PFSK-1 (cell line): ENCODE measurements around the gene TTLL12.

Experiments used
- FOXP2 ChIP-seq: optimal IDR thresholded peaks from 2 replicates; pipeline ENCODE3; 2011; ENCODE audit warnings: borderline replicate concordance, control low read depth, inconsistent platforms; ENCODE audit not compliant: insufficient read depth; ENCODE audit errors: extremely low read length, extremely low read depth
- POLR2AphosphoS5 ChIP-seq: IDR thresholded peaks from 2 replicates; pipeline ENCODE4 v1.6.1; 2012; ENCODE audit warnings: low read depth, mild to moderate bottlenecking, control low read depth, low read length, moderate library complexity
- REST ChIP-seq, 2 experiments: IDR thresholded peaks; 2 replicates each; pipeline versions ENCODE4 v1.6.1 to v1.8.0; 2011 to 2012; ENCODE audit warnings: low read depth in 2 of 2, low read length in 2 of 2, control low read depth in 1 of 2, inconsistent platforms in 1 of 2, mild to moderate bottlenecking in 1 of 2, moderate library complexity in 1 of 2; ENCODE audit not compliant: insufficient read depth in 1 of 2
- SIN3A ChIP-seq: IDR thresholded peaks from 2 replicates; pipeline ENCODE4 v1.6.1; 2012; ENCODE audit warnings: mild to moderate bottlenecking, low read length, moderate library complexity, borderline replicate concordance; ENCODE audit not compliant: insufficient read depth
- TAF1 ChIP-seq: IDR thresholded peaks from 2 replicates; pipeline ENCODE4 v1.6.1; 2012; ENCODE audit warnings: low read length, control low read depth, borderline replicate concordance; ENCODE audit not compliant: insufficient read depth

Gene TTLL12

DNA sequence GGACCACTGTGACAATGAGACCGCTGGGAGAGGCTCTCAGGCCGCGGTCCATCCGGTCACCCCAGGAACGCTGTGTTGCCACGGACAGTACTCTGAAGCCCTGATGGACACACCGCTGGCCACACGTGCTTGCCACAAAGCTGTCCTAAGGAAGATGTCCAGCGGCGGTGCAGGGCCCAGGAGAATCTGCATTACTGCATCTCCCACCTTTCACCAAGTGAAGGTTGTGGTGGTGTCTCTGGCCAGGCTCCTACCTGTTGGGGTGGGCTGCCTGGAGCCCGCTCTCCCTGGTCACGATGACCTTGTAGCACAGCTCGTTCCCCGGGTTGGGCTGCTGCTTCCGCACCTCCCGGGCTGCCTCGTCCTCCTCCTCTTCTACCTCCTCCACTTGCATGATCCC is 4.2 kb downstream of the TTLL12 start:
- TF ChIP-seq SIN3A (no peak), POLR2AphosphoS5 (no peak), TAF1 (no peak), REST (IDR thresholded peaks at IDR 0.05; ENCODE audit: insufficient read depth in 1 of 2, low read depth in 2 of 2, low read length in 2 of 2) (no peak), FOXP2 (no peak)

- no peak for TF ChIP-seq POLR2AphosphoS5
- no peak for TF ChIP-seq REST (IDR thresholded peaks at IDR 0.05; ENCODE audit: insufficient read depth in 1 of 2, low read depth in 2 of 2, low read length in 2 of 2)
- no peak for TF ChIP-seq SIN3A
Observed at GRCh38 chr22:43182118-43182517, 4.8 kb downstream of the TTLL12 start.

GRCh38 chr22:43181321-43182076 is 5.4 kb downstream of the TTLL12 start:
- TF ChIP-seq REST (IDR thresholded peaks at IDR 0.05; ENCODE audit: insufficient read depth in 1 of 2, low read depth in 2 of 2, low read length in 2 of 2), result no peak

DNA sequence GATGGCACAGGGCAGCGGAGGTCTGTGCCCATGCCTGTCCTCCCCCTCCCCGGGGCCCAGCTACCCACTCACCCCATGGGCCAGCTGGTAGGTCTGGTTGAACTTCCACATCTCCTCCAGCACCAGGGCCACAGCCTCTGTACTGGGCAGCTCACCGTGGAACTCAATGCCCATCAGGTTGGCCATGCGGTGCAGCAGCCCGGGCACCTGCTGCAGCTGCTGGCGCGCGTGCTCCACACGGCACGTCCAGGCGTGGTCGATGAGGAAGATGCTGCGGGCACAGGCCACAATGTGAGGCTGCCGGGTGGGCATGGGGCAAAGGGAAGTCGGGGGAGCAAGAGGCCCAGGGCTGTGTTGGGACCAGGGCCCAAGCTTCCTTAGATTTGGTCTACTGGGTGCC is 6.3 kb downstream of the TTLL12 start:
- no peak for TF ChIP-seq FOXP2
- no peak for TF ChIP-seq POLR2AphosphoS5
- no peak for TF ChIP-seq SIN3A
- TF ChIP-seq REST (IDR thresholded peaks at IDR 0.05; ENCODE audit: insufficient read depth in 1 of 2, low read depth in 2 of 2, low read length in 2 of 2), result no peak
- no peak for TF ChIP-seq TAF1

DNA sequence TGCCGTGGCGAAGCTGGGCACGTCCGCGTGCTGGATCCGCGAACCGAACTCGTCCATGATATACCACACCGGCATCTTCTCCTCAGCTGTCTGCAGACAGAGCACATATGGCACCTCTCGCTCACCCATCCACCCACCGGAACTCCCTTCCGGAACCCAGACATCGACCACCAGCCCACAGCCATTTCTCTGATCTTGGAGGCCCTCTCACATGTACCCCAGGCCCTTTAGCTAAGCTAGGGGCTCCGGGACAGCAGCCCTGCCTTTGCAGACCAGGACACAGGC is 7.1 kb downstream of the TTLL12 start:
- TF ChIP-seq FOXP2, result no peak
- TF ChIP-seq SIN3A, result no peak
- no peak for TF ChIP-seq POLR2AphosphoS5
- TF ChIP-seq REST (IDR thresholded peaks at IDR 0.05; ENCODE audit: insufficient read depth in 1 of 2, low read depth in 2 of 2, low read length in 2 of 2), result no peak
- no peak for TF ChIP-seq TAF1
